Keratinocyte (primary cell): ENCODE results near the gene HS3ST1.

Experiments
- CTCF ChIP-seq, 3 experiments: IDR thresholded peaks in 1 of 3; conservative IDR thresholded peaks in 1 of 3; optimal IDR thresholded peaks in 1 of 3; 2 replicates in 2 of 3; 3 replicates in 1 of 3; pipeline versions ENCODE3 to v1.5.1; 2011; ENCODE audit warnings: low read length in 3 of 3, mild to moderate bottlenecking in 3 of 3, moderate library complexity in 2 of 3, control low read depth in 1 of 3, inconsistent platforms in 1 of 3; ENCODE audit not compliant: insufficient read depth in 2 of 3; ENCODE audit errors: extremely low read depth in 1 of 3
- EZH2 ChIP-seq: IDR thresholded peaks from one replicate; pipeline ENCODE4 v1.6.1; 2012; ENCODE audit warnings: inconsistent platforms, mild to moderate bottlenecking, low read length, moderate library complexity

DNA sequence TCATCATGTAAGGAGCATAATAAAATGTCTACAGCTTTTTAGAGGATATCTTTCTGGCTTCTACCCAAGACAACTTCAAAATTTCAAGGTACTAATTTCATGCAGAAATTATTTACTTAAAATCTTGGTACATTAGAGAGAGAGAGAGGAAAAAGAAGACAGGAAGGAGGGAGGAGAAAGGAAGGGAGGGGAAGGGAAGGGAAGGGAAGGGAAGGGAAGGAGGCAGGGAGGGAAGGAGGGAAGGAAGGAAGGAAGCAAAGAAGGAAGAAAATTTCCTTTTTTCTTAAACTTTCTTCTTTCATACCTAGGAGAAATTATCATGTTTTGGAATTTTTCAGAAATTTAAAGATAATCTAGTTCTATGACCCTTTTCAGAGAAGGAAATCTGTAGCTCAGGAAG lies 61.8 kb downstream of the HS3ST1 start:
- no peak for TF ChIP-seq CTCF (optimal IDR thresholded peaks at IDR 0.05 in 1 of 3, IDR thresholded peaks at IDR 0.05 in 1 of 3, conservative IDR thresholded peaks at IDR 0.05 in 1 of 3; ENCODE audit: extremely low read depth in 1 of 3, insufficient read depth in 2 of 3, low read length in 3 of 3)
- no peak for TF ChIP-seq EZH2
